ENCODE results near the gene PRRG1.
"Not testable (repeated sequence)": the region's sequence is repeated elsewhere in the genome, so short reads cannot be mapped to it uniquely, and the experiment has no call there.

PRRG1 gene

GRCh38 chrX:37474478-37474877, 125.3 kb downstream of the PRRG1 start:
- no peak for DNase-seq

GRCh38 chrX:37476571-37477170, 127.5 kb downstream of the PRRG1 start:
- DNase-seq = no peak

DNA sequence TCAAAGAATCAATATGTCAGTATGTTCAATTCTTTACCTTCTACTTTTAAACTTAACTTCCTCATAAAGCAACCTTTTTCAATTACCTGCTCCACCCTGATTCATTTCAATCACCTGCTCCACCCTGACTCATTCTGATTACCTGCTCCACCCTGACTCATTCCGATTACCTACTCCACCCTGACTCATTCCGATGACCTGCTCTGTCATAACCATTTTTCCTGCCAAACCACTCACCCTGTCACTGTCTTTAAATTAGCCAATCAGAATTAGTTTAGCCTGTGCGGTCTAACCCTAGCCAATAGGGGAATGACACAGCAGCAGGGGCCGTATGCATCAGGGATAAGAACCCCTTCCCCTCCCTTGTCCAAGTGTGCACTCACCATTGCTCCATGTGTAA, 135.2 kb downstream of the PRRG1 start:
- DNase-seq = not testable (repeated sequence)

- DNase-seq = no peak
Measured at GRCh38 chrX:37485429-37485828, 136.3 kb downstream of the PRRG1 start.

DNA sequence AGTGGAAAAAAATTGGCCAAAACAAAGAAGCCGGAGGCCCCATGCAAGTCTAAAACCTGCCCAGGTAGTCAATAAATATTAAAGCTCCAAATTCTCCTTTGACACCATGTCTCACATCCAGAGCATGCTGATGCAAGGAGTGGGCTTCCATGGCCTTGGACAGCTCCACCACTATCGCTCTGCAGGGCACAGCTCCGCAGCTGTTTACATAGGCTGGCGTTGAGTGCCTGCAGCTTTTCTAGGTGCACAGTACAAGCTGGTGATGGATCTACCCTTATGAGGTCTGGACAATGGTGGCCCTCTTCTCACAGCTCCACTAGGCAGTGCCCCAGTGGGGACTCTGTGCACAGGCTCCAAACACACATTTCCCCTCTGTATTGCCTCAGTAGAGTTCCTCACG, 138.1 kb downstream of the PRRG1 start:
- DNase-seq = no peak

DNA sequence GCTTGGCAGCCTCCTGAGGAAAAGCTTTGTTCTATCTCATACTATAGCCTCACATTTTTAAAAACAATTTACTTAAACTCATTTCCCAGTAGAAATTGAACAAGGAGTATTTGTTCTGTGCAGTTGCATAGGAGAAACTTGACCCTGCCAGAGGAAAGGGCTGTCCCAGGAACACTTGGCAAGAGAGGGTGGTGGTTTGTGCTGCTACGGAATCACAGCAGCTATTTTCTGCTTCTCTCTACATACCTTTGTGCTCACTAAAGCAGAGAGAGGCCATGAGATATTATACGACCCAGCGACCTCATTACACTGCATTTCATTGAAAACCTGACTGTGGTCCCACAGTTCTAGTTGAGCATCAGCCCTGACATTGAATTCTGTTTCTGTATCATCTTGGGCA, 139.2 kb downstream of the PRRG1 start:
- DNase-seq = no peak

- no peak for DNase-seq
Measured at GRCh38 chrX:37491686-37492085, 142.5 kb downstream of the PRRG1 start.

GRCh38 chrX:37495760-37496159, 146.6 kb downstream of the PRRG1 start:
- DNase-seq = not testable (repeated sequence)

- DNase-seq = not testable (repeated sequence)
Measured at GRCh38 chrX:37497126-37497525, 148.0 kb downstream of the PRRG1 start.

GRCh38 chrX:37498323-37498722, 149.2 kb downstream of the PRRG1 start:
- DNase-seq = not testable (repeated sequence)

DNA sequence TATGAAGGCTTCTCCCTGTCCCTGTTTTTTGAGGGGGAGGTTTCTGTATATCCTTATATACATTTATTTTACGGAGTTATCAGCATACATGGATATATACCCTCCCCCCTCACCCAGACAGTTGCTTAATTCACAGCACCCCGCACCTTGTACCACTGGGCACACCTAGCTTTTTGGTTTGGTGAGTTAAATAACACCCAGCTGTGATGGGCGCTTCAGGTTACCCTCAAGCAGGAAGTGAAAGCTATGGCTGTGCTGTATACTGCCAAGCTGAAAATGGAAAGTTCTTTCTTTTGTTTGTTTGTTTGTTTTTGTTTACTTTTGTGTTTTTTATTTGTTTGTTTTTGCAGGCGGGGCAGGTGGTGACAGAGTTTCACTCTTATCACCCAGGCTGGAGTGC, 150.5 kb downstream of the PRRG1 start:
- DNase-seq = not testable (repeated sequence)

GRCh38 chrX:37504991-37505390, 155.8 kb downstream of the PRRG1 start:
- DNase-seq = no peak

Measured in NCI-H446 treated with DMSO at 0.1 percent for 48 hours (cell line).